ENCODE results near the gene C15orf62.

Gene C15orf62

DNA sequence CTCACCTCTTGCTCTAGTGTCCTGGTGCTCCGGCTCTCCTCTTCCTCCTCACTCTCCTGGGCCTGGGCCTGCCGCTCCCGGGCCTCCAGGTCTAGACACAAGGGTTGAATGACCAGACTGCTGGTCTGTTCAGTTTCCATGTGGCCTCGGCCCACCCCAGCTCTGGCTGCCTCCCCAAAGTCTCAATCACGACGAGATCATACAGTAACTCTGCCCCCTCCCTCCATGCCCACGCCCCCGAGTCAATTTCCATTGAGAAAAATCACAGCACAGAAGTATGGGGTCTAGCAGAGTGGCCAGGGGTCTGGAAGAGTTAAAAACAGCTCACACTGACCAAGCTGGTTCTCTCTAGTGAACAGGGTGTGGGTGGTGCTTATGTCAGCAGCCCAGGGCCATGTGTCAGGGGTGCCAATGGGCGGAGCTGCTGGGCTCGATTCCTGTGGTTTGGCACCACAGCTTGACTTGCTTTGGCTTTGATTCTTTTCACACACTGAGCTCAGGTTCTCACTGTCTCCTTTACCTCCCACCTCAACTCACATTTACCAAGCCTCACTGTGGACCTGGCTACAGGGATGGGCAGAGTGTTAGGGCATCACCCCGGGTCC is 6.9 kb downstream of the C15orf62 start:
- H3K27me3 Mint-ChIP-seq, result no peaks in the 10 kb centered on the region
- no peaks in the 10 kb centered on the region for H3K9me3 Mint-ChIP-seq
- H3K27ac Mint-ChIP-seq, result peak overlapping the region; percentile 69
- peaks cover 8% of the 10 kb centered on the region for H3K4me1 Mint-ChIP-seq
- CTCF ChIA-PET, result interaction anchor here (0.7 to 1.6 kb wide), 2 partner anchors 83 to 127 kb away, joined by 3 to 4 read pairs; no protein-coding TSS in a partner anchor
- DNase-seq, result peak; percentile 55
- no peak overlapping the region for H3K4me3 Mint-ChIP-seq
- peaks cover 30% of the 10 kb centered on the region for H3K36me3 Mint-ChIP-seq

DNA sequence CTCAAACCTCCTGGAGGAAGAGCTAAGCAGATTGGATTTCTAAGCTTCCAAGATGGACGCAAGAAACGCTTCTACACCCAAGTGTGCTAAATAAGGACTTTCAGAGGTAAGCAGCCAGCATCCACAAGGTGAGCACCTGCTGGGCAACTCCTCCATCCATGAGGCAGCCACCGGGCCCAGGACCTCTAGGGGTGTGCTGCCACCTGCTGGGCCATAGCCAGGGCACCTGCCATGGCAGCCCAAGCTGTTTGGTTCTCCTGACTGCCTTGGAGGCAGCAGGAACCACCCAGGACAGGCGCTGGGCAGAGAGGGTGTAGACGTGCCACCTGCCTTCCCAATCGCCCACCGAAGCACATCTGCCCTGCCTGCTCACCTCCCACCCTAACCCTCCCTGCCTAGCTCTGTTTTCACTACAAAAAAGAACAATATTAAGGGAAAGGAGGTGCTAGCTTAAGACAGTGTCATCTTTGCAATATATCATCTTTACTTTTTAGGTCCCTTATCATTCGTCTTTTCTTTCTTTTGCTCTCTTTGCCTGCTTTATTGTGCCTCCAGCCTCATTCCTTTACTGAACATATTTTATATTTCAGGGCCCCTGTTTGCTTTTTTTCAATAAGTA is 12.9 kb downstream of the C15orf62 start:
- Mint-ChIP-seq H3K4me3 (no peak overlapping the region), H3K4me1 (peaks cover 15% of the 10 kb centered on the region), H3K27ac (no peak overlapping the region), H3K9me3 (no peaks in the 10 kb centered on the region), H3K36me3 (peaks cover 16% of the 10 kb centered on the region), H3K27me3 (no peaks in the 10 kb centered on the region)
- CTCF ChIA-PET, result interaction anchor here (0.8 to 2.6 kb wide), 33 partner anchors 8 to 283 kb away, joined by 3 to 14 read pairs (median 4); partner anchors contain the start of genes C15orf62, CCDC32, GCHFR and VPS18
- peak; percentile 87 for DNase-seq

DNA sequence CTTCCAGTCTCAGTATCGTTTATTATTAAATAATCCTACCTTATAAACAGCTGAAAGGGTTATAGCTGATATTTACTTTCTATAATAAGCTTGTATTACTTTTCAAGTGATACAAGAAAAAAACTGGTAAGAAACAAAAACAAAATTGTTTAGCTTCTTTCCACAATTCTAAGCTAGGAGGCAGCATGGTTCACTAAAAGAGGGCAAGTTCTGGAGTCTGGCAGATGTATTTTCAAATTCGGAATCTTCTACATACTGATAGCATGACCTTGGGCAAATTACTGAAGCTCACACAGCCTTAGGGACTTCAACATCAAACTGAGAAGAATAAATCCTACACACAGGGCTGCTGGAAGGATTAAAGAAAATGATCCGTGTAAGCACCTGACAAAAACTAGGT is 15.4 kb downstream of the C15orf62 start:
- H3K9me3 Mint-ChIP-seq, result no peaks in the 10 kb centered on the region
- H3K27ac Mint-ChIP-seq, result no peak overlapping the region
- peaks cover 10% of the 10 kb centered on the region for H3K36me3 Mint-ChIP-seq
- no peak overlapping the region for H3K4me3 Mint-ChIP-seq
- CTCF ChIA-PET, result interaction anchor here (0.6 to 2.2 kb wide), 9 partner anchors 11 to 109 kb away, joined by 3 to 6 read pairs (median 3); partner anchors contain the start of gene VPS18
- no peaks in the 10 kb centered on the region for H3K27me3 Mint-ChIP-seq
- no peak for DNase-seq
- peaks cover 26% of the 10 kb centered on the region for H3K4me1 Mint-ChIP-seq

DNA sequence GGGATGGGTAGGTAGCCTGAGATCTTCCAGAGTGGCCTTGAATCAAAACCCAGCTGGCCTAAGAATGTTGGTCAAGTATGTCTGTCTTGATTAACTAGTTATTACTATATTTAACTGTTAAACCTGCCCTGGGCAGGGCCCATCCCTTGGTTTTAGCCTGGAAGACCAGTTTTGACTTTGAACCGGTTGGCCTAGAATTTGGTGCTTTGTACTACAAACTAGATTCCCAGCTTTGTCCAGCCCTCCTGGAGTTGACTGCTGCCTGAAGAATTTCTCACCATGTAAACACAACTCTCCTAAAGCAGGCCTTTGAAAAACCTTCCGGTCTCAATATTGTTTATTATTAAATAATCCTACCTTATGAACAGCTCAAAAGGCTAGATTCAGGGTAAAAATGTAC is 16.0 kb downstream of the C15orf62 start:
- Mint-ChIP-seq H3K27ac (no peak overlapping the region), H3K4me1 (peaks cover 26% of the 10 kb centered on the region), H3K4me3 (no peak overlapping the region), H3K27me3 (no peaks in the 10 kb centered on the region), H3K9me3 (no peaks in the 10 kb centered on the region), H3K36me3 (peaks cover 10% of the 10 kb centered on the region)
- DNase-seq, result no peak
- CTCF ChIA-PET, result interaction anchor here (0.7 to 2.2 kb wide), 8 partner anchors 11 to 106 kb away, joined by 3 to 6 read pairs (median 4); no protein-coding TSS in a partner anchor

- Mint-ChIP-seq H3K4me1 (peaks cover 26% of the 10 kb centered on the region), H3K4me3 (no peak overlapping the region), H3K27ac (peak overlapping the region; percentile 64), H3K36me3 (peaks cover 15% of the 10 kb centered on the region), H3K9me3 (no peaks in the 10 kb centered on the region), H3K27me3 (no peaks in the 10 kb centered on the region)
- peak; percentile 65 for DNase-seq
- CTCF ChIA-PET, result interaction anchor here (1.1 to 1.7 kb wide), 3 partner anchors 62 to 105 kb away, joined by 3 read pairs; no protein-coding TSS in a partner anchor
These were observed 17.6 kb downstream of the C15orf62 start for GRCh38 chr15:40787344-40787841.

GRCh38 chr15:40787991-40788390 is 18.2 kb downstream of the C15orf62 start:
- Mint-ChIP-seq H3K9me3 (no peaks in the 10 kb centered on the region), H3K27me3 (no peaks in the 10 kb centered on the region), H3K4me3 (no peak overlapping the region), H3K36me3 (peaks cover 13% of the 10 kb centered on the region), H3K27ac (peak overlapping the region; percentile 64), H3K4me1 (peaks cover 26% of the 10 kb centered on the region)
- CTCF ChIA-PET, result interaction anchor here (1.1 to 1.7 kb wide), 3 partner anchors 63 to 104 kb away, joined by 3 read pairs; no protein-coding TSS in a partner anchor
- DNase-seq, result no peak

DNA sequence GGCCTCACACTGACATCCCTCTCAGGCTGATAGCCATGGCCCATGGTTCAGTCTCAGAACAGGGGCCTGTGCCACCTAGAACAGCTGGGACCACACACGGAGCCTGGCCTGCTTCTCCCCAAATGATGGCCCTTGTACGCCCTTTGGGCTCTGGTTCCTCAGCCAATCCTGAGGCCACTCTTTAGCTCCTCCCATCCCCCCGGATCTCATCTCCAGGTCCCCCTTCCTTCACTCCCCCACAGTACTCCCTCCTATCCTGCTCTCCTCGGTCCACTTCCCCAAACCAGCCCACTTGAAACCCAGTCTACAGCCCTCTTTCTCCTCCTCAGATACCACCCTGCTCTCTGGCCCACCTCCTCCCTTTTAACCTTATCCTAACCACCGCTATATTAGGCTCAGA is 19.3 kb downstream of the C15orf62 start:
- Mint-ChIP-seq H3K36me3 (peaks cover 16% of the 10 kb centered on the region), H3K27me3 (no peaks in the 10 kb centered on the region), H3K9me3 (no peaks in the 10 kb centered on the region), H3K4me1 (peaks cover 26% of the 10 kb centered on the region), H3K27ac (no peak overlapping the region), H3K4me3 (no peak overlapping the region)
- DNase-seq, result no peak
- CTCF ChIA-PET, result no interaction called here

DNA sequence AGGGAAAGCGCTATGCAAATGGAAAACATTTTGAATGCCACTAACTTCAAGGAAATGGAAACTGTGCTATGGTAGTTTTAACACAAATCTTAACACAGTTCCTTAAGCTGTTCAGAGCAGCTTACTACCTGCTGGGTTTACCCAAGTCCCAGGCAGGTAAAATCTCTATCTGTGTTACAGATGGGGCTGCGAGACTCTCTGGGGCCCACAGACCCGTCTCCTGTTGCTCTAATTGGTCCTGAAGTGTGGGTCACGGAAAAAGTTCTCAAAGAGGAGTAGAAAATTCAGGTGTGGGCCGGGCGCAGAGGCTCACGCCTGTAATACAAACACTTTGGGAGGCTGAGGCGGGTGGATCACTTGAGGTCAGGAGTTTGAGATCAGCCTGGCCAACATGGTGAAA is 20.2 kb downstream of the C15orf62 start:
- Mint-ChIP-seq H3K4me1 (peaks cover 26% of the 10 kb centered on the region), H3K9me3 (no peaks in the 10 kb centered on the region), H3K4me3 (no peak overlapping the region), H3K27me3 (no peaks in the 10 kb centered on the region), H3K27ac (no peak overlapping the region), H3K36me3 (peaks cover 12% of the 10 kb centered on the region)
- no peak for DNase-seq
- CTCF ChIA-PET, result no interaction called here

DNA sequence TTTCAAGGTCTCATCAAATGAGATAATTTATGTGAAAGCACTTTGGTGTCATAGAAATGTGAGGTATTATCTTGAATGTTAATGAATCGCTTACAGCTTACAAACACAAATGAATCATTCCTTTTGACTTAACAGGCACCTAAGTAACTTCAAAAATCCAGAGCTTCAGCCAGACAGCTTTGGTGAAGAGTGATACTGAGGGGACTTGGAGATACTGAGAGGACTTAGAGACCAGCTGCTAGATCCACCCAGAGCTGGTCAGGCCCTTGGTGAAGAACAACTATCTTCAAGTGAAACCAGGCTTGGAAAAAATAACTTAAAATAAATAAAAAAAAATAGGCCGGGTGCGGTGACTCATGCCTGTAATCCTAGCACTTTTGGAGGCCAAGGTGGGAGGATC is 20.9 kb downstream of the C15orf62 start:
- Mint-ChIP-seq H3K4me1 (peaks cover 27% of the 10 kb centered on the region), H3K27ac (no peak overlapping the region), H3K4me3 (no peak overlapping the region), H3K36me3 (peaks cover 10% of the 10 kb centered on the region), H3K9me3 (no peaks in the 10 kb centered on the region), H3K27me3 (no peaks in the 10 kb centered on the region)
- CTCF ChIA-PET, result interaction anchor here (1.2 kb wide), 1 partner anchor 8 kb away, joined by 6 read pairs; no protein-coding TSS in a partner anchor
- no peak for DNase-seq

GRCh38 chr15:40792394-40792793 is 22.6 kb downstream of the C15orf62 start:
- Mint-ChIP-seq H3K4me3 (no peak overlapping the region), H3K27ac (peak overlapping the region; percentile 62), H3K27me3 (no peaks in the 10 kb centered on the region), H3K4me1 (peaks cover 18% of the 10 kb centered on the region), H3K36me3 (peaks cover 8% of the 10 kb centered on the region), H3K9me3 (no peaks in the 10 kb centered on the region)
- no peak for DNase-seq
- CTCF ChIA-PET, result interaction anchor here (0.8 to 1.8 kb wide), 2 partner anchors 9 to 284 kb away, joined by 3 to 6 read pairs; no protein-coding TSS in a partner anchor

GRCh38 chr15:40793216-40793989 is 23.6 kb downstream of the C15orf62 start:
- Mint-ChIP-seq H3K27ac (no peak overlapping the region), H3K27me3 (no peaks in the 10 kb centered on the region), H3K4me3 (no peak overlapping the region), H3K9me3 (no peaks in the 10 kb centered on the region), H3K4me1 (peaks cover 13% of the 10 kb centered on the region), H3K36me3 (peaks cover 12% of the 10 kb centered on the region)
- CTCF ChIA-PET, result interaction anchor here (0.6 to 1.8 kb wide), 3 partner anchors 10 to 285 kb away, joined by 3 to 6 read pairs (median 3); no protein-coding TSS in a partner anchor
- no peak for DNase-seq

DNA sequence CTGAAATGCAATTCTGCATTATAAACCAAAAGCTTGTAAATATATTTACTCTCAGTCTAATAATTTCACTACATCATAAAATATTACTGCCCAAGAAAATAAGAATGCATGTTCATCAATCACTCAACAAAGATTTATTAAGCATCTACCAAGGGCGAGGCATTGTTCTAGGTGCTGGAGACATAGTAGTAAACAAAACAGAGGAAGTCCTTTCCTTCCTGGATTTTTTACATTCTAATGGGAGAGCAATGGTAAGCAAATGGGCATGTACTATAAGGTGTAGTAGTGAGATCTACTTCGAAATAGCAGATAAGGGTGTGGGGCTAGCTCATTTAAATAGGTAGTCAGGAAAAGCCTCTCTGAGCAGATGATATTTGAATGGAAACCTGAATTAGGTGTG is 26.3 kb downstream of the C15orf62 start:
- Mint-ChIP-seq H3K27ac (no peak overlapping the region), H3K4me3 (no peak overlapping the region), H3K36me3 (peaks cover 23% of the 10 kb centered on the region), H3K4me1 (peaks cover 10% of the 10 kb centered on the region), H3K27me3 (no peaks in the 10 kb centered on the region), H3K9me3 (no peaks in the 10 kb centered on the region)
- CTCF ChIA-PET, result interaction anchor here (1.8 kb wide), 1 partner anchor 11 kb away, joined by 5 read pairs; no protein-coding TSS in a partner anchor
- DNase-seq, result no peak

- CTCF ChIA-PET, result interaction anchor here (1.8 kb wide), 1 partner anchor 12 kb away, joined by 5 read pairs; no protein-coding TSS in a partner anchor
- Mint-ChIP-seq H3K27ac (no peak overlapping the region), H3K27me3 (no peaks in the 10 kb centered on the region), H3K4me3 (no peak overlapping the region), H3K4me1 (peaks cover 12% of the 10 kb centered on the region), H3K9me3 (no peaks in the 10 kb centered on the region), H3K36me3 (peaks cover 26% of the 10 kb centered on the region)
- DNase-seq, result no peak
These were observed 26.7 kb downstream of the C15orf62 start for GRCh38 chr15:40796512-40796911.

DNA sequence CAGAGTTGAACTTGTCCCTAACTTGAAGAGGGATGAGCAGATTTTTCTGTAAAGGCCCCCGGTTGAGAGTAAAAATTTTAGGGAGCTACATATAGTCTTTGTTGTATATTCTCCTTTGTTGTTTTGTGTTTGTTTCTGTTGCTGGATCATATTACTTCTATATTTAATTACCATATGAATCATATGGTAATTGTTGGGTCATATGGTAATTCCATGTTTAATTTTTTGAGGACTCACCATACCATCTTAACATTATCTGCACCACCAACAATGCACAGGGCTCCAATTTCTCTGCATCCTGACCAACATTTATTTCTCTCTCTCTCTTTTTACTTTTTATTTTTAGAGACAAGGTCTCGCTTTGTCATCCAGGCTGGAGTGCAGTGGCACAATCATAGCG is 29.7 kb downstream of the C15orf62 start:
- Mint-ChIP-seq H3K4me3 (no peak overlapping the region), H3K36me3 (peaks cover 25% of the 10 kb centered on the region), H3K27me3 (no peaks in the 10 kb centered on the region), H3K27ac (no peak overlapping the region), H3K4me1 (peaks cover 20% of the 10 kb centered on the region), H3K9me3 (no peaks in the 10 kb centered on the region)
- no peak for DNase-seq
- CTCF ChIA-PET, result no interaction called here
